Renal cortical epithelial cell (primary cell): ENCODE data around the gene USP37. TPM values are rescaled to one million over a fixed set of nuclear protein-coding genes. Genes with fewer than 3 reads are reported as not detected.
"Not testable (repeated sequence)": the region's sequence is repeated elsewhere in the genome, so short reads cannot be mapped to it uniquely, and the experiment has no call there.

Experiments used
- DNase-seq: peaks from one replicate; pipeline ENCODE4 v3.0.0-alpha.2; 2011; ENCODE audit warnings: low read depth
- total RNA-seq: library from RNA; depleted of rRNA; stranded (reverse); fragments of >200 nt; gene quantifications from 2 replicates; pipeline ENCODE4 v1.2.3, GENCODE V29; 2014

The USP37 gene
- total RNA-seq = 9.2 and 12.2 TPM in 2 replicates

GRCh38 chr2:218568190-218569037, at the start of gene USP37, which contains the start of gene CNOT9:
Gene USP37 (minus strand): TSS chr2:218568351. CDS start chr2:218558653, 9,698 bp downstream.
Gene CNOT9 (plus strand): TSS chr2:218568839. CDS start chr2:218568955, 116 bp downstream.
- DNase-seq = peak; percentile 88

DNA sequence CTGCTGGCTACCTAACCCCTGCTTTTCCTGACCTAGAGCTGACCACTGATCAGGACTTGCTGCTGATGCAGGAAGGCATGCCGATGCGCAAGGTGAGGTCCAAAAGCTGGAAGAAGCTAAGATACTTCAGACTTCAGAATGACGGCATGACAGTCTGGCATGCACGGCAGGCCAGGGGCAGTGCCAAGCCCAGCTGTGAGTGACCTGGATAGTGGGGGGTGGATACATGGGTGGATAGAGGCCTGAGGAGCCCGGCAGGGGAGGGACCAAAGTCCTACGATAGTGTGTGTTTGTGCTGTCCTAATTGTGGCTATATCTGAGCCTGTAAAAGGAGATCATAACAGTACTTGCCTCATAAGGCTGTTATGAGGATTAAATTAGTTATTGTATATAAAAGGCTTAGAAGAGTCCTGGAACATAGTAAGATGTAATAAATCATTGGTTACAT, 47.7 kb upstream of the USP37 start:
- no peak for DNase-seq

GRCh38 chr2:218607436-218608115, 39.4 kb upstream of the USP37 start, which contains the start of gene PLCD4:
Gene PLCD4 (plus strand): TSS chr2:218607899. CDS start chr2:218615740, 7,841 bp downstream.
- peak; percentile 76 for DNase-seq

- peak; percentile 81 for DNase-seq
Measured at GRCh38 chr2:218605432-218605831, 37.3 kb upstream of the USP37 start.

- DNase-seq = no peak
Measured at GRCh38 chr2:218585541-218585940, 17.4 kb upstream of the USP37 start.

DNA sequence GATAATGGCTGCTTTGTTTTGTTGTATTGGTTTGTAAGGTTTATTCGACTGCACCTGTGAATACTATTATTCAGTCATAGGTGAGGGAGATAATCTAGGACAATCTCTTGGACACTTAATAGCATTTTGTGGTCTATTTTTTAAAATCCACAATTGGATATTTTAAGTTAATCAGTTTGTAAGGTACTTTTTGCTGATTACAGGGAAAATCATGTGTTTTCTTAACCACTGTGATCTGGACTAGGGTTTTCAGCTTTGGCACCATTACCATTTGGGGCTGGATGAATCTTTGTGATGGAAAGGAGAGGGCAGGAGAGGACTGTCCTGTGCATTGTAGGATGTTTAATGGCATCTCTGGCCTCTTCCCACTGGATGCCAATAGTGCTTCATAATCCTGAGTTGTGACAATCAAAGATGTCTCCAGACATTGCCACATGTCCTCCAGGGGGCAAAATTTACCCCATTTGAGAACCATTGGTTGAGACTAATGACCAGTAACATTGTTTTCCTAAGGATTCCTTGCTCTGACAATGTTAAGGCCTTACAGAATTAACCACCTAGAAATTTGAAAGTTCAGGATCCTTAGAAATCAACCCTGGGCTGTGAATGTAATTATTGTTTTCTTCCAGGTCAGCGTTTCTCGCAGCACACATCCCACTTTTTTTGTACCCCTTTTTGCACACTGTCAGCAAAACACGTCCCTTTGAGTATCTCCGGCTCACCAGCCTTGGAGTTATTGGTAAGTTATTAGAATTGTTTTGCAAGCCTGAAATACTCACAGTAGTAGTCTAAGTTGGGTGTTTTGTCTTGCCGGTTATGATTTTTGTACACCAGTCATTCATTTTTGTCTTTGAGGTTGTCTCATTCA, 16.1 kb upstream of the USP37 start:
- peak; percentile 25 for DNase-seq

DNA sequence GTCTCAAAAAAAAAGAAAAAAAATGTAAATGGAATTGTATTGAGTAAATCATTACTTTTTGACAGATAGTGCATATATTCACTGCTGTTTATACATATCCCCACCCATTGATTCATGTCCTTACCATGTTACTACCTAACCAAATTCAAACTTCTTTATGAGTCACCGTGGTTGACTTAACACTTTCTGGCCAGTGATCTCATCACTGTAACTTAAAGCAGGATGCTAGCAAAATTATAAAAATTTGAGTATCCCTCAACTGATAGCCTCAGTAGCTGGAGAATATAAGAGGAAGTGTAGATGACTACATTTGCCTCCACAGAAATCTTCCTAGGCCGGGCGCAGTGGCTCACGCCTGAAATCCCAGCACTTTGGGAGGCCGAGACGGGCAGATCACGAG, 13.9 kb upstream of the USP37 start:
- peak; percentile 71 for DNase-seq

DNA sequence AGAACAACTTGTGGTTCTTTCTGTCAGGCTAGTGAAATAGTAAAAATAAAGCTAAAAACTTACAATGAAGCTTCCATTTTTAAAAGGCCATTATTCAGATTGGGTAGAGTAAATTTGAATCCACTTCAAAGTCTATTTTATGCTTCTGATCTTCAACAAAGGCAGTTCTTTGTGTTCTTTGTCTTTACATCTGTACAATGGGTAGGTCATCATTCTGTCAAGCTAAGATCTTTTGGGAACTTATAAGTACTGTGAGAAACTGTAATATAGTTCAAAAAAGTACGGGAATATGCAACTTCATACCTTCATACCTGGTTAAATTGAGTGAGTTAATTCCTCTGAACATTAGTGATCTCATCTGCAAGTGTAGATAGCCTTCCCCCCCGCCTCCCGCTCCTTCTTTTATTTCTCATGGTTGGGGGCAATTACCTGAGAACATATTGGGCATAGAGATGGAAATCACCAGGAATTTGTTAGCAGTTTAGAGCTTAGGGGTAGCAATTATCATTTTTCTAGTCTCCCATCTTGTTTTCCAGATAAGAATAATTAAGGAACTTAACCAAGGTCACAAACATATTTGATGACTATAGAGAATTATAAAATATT, 10.2 kb upstream of the USP37 start:
- DNase-seq = no peak

- DNase-seq = no peak
Measured at GRCh38 chr2:218577482-218578220, 9.5 kb upstream of the USP37 start.

- DNase-seq = no peak
Measured at GRCh38 chr2:218576854-218577253, 8.7 kb upstream of the USP37 start.

DNA sequence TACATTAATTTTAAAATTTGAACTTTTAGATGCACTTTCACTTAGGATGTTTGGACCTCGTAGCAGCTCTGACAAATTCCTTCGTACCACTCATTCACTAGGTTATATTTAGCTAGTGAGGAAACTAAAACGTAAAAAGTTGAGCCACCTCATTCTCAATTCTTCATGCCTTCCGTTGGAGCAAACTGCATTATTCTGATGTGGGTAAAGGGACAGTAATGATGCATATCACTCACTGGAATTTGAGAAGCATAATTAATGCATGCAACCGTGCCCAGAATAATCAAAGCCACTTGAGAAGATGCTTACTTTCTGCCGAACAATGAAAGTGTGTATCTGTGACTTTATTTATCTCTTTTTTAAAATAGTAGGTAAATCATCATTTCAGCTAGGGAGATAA, 2.7 kb upstream of the USP37 start:
- DNase-seq = peak; percentile 17

- DNase-seq = peak; percentile 61
Measured at GRCh38 chr2:218569661-218570500, 1.7 kb upstream of the USP37 start.

DNA sequence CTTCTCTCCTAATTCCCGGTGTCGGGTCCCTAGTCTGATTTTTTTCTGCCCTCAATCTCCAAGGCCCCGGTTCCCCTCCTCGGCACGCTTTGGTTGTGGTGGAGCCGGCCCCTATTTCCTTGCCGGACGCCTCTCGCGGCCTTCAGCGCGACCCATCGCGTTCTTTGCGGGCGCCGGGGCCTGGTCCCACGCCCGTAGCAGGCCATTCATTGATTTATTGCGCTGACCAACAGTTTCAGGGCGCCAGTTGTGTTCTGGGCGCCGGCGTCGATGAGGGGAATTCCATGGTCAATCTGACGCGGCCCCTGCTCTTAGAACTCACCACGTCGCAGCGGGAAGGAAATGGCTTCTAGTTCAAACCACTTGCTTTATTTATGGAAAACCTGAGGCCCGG, 884 bp upstream of the USP37 start:
- peak; percentile 67 for DNase-seq

DNA sequence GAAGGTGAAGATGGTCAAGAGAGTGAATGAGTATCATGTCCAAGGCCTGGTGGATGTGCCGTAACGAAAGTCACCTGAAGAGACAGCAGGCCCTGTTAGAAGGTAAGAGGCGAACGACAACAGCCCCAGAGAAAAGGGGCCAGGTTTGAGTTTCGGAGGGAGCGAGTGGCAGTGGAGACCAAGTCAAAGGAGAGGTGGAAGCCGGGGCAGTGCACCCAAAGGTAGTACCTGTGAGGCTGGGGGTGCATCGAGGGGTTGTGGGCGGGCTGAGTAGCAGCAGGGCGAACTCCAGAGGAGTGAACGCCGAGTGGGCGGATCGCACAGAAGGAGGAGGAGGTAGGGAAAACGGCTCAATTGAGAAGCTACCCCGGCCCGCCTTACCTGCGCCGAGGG, 358 bp downstream of the USP37 start:
- peak; percentile 11 for DNase-seq

GRCh38 chr2:218566296-218566695, 1.9 kb downstream of the USP37 start:
- no peak for DNase-seq

DNA sequence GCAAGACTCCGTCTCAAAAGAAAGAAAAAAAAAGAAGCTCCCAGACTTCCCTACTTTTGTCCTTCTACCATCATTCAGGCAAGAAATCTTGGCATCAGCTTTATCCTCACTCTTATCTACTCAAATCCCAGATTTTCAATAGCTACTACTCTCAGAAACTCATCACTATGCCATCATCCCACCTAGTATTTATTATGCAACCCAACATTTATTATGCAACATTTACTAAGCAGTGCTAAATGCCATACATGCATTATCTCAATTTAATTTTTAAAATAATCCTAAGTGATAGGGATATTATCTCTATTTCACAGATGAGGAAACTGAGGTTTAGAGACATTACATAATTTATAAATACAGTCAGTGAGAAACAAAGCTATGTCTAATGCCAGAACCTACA, 4.1 kb downstream of the USP37 start:
- no peak for DNase-seq

DNA sequence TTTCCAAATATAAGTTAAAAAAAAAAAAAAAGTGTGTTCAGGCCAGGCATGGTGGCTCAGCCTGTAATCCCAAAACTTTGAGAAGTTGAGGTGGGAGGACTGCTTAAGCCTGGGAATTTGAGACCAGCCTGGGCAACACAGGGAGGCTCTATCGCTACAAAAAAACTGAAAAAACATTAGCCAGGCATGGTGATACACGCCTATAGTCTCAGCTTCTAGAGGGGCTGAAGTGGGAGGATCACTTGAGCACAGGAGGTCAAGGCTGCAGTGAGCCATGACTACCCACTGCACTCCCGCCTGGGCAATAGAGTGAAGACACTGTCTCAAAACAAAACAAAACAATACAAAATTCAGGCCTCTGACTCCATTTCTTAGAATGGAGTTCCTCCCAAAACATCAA, 9.2 kb downstream of the USP37 start:
- DNase-seq = no peak

DNA sequence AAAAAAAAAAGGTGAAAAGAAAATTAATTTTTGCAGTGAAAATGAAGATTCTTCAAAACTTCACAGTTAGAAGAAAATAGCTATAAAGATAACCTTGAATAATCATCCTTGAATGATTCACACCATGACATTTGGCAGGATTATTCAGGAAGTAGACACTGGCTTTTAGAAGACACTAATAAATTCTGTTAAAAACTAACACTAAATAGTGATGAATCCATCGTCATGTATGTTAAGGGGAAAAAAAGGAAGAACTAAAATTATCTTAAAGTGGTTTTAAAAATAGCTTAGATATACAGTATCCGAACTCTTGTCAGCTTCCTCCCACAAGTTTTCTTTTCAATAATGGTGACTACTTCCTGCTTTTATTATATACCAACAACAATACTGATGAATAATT, 10.2 kb downstream of the USP37 start:
- no peak for DNase-seq

DNA sequence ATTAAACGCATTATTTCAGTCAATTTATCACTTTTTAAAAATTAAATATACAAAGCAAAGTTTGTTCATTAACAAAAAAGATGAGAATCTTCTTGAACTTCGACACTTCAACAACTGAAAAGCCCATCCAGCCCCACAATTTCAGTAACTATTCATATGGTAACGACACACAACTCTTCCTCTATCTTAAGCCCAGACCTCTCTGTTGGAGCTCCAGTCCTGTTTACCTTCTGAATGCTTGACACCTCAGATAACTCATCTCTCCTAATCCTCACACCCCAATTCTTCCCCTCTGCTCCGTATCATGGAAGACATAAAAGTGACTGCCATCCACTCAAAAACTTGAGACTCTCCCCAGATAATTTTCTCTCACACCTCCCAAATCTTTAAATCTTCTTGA, 12.6 kb downstream of the USP37 start:
- DNase-seq = no peak

DNA sequence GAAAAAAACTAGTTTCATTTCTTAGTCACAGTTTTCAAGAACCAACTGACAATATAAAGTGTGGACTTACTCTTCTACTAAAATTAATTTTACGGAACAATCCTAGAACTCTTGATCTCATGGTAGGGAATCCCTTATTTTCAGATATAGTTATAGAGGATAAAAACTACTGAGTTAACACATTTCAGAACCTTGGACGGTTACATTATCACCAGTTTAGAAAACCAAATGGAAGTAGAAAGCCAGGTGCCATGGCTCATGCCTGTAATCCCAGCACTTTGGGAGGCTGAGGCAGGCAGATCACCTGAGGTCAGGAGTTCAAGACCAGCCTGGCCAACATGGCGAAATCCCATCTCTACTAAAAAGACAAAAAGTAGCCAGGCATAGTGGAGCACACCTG, 13.9 kb downstream of the USP37 start:
- not testable (repeated sequence) for DNase-seq
